Stromal cell of bone marrow (primary cell): ENCODE results near the gene ITPKC.
"Not testable (repeated sequence)": the region's sequence is repeated elsewhere in the genome, so short reads cannot be mapped to it uniquely, and the experiment has no call there.

Experiments used
- DNase-seq: peaks from one replicate; pipeline ENCODE4 v3.0.0-alpha.2; 2012; ENCODE audit warnings: low read depth

ITPKC gene

GRCh38 chr19:40717325-40717879 is 490 bp downstream of the ITPKC start:
- DNase-seq: no peak

- no peak for DNase-seq
Measured at GRCh38 chr19:40717880-40718773, 1.2 kb downstream of the ITPKC start.

- DNase-seq: no peak
Measured at GRCh38 chr19:40718774-40719391, 2.0 kb downstream of the ITPKC start.

GRCh38 chr19:40719414-40719894 is 2.5 kb downstream of the ITPKC start:
- DNase-seq: no peak

- DNase-seq: no peak
Measured at GRCh38 chr19:40721140-40721486, 4.2 kb downstream of the ITPKC start.

- no peak for DNase-seq
Measured at GRCh38 chr19:40721936-40722661, 5.2 kb downstream of the ITPKC start.

GRCh38 chr19:40723661-40724254 is 6.8 kb downstream of the ITPKC start:
- no peak for DNase-seq

GRCh38 chr19:40724315-40724714 is 7.4 kb downstream of the ITPKC start:
- DNase-seq: no peak

GRCh38 chr19:40724855-40725254 is 7.9 kb downstream of the ITPKC start:
- no peak for DNase-seq

GRCh38 chr19:40726279-40726678 is 9.4 kb downstream of the ITPKC start:
- DNase-seq: no peak

- DNase-seq: not testable (repeated sequence)
Measured at GRCh38 chr19:40730065-40730464, 13.2 kb downstream of the ITPKC start.

- not testable (repeated sequence) for DNase-seq
Measured at GRCh38 chr19:40732304-40732703, 15.4 kb downstream of the ITPKC start.

GRCh38 chr19:40733149-40733548 is 16.2 kb downstream of the ITPKC start:
- no peak for DNase-seq

GRCh38 chr19:40735013-40735771 is 18.3 kb downstream of the ITPKC start:
- no peak for DNase-seq

- DNase-seq: no peak
Measured at GRCh38 chr19:40736661-40737060, 19.7 kb downstream of the ITPKC start.

GRCh38 chr19:40737102-40737644 is 20.3 kb downstream of the ITPKC start:
- DNase-seq: no peak

- no peak for DNase-seq
Measured at GRCh38 chr19:40739030-40739839, 22.3 kb downstream of the ITPKC start.

GRCh38 chr19:40739871-40740703 is 23.2 kb downstream of the ITPKC start:
- no peak for DNase-seq

GRCh38 chr19:40740747-40741146 is 23.8 kb downstream of the ITPKC start:
- DNase-seq: peak; percentile 83
